Uterus (tissue), 4 donors: ENCODE measurements around the gene TMC8. TPM values are rescaled to one million over a fixed set of nuclear protein-coding genes. Genes with fewer than 3 reads are reported as not detected.

Source experiments
- DNase-seq, 2 donors: peaks; one replicate each; pipeline ENCODE4 v3.0.0-alpha.2; 2019 to 2020
- H3K27ac ChIP-seq, 2 donors: fragments of 200-600 bp; sonication (generic); 1 replicate in 1 of 2; 2 replicates in 1 of 2; pipeline ENCODE4 v1.5.1; 2016 to 2018
- H3K27me3 ChIP-seq, 2 donors: fragments of 200-600 bp; sonication (generic); one replicate each; pipeline ENCODE4 v1.5.1; 2018 to 2019; ENCODE audit warnings: control low read depth in 1 of 2
- H3K36me3 ChIP-seq, 2 donors: fragments of 200-600 bp; sonication (generic); one replicate each; pipeline ENCODE4 v1.5.1; 2019; ENCODE audit warnings: control low read depth in 1 of 2
- H3K4me1 ChIP-seq, 2 donors: fragments of 200-600 bp; sonication (generic); one replicate each; pipeline ENCODE4 v1.5.1; 2018 to 2019; ENCODE audit warnings: control low read depth in 1 of 2
- H3K4me3 ChIP-seq, 2 donors: fragments of 200-600 bp; sonication (generic); 1 replicate in 1 of 2; 2 replicates in 1 of 2; pipeline ENCODE4 v1.5.1; 2018 to 2019; ENCODE audit warnings: mild to moderate bottlenecking in 1 of 2
- H3K9me3 ChIP-seq, 2 donors: fragments of 200-600 bp; sonication (generic); one replicate each; pipeline ENCODE4 v1.5.1; 2019; ENCODE audit warnings: control low read depth in 1 of 2
- CTCF ChIP-seq, 4 experiments: fragments of 200-600 bp in 2 of 4; fragments of 450-650 bp in 2 of 4; sonication (generic) in 2 of 4; IDR thresholded peaks; one replicate each; pipeline ENCODE4 v1.5.1; 2016 to 2019; ENCODE audit warnings: antibody characterized with exemption in 4 of 4, mild to moderate bottlenecking in 2 of 4, moderate library complexity in 1 of 4
- POLR2A ChIP-seq, 2 donors: fragments of 450-650 bp; IDR thresholded peaks; one replicate each; pipeline ENCODE4 v1.6.1; 2016; ENCODE audit warnings: antibody characterized with exemption in 2 of 2, mild to moderate bottlenecking in 1 of 2, moderate library complexity in 1 of 2
- intact Hi-C: fragments of 100-400 bp; cut with DNase I; formaldehyde crosslinking; loops from one replicate; pipeline ENCODE4 v1.15.1; 2023; ENCODE audit warnings: low total_unique reads
- total RNA-seq, 4 donors: library from RNA; depleted of rRNA in 3 of 4; stranded (reverse); fragments of >200 nt in 3 of 4; gene quantifications; one replicate each; pipeline versions ENCODE4 v1.1.0 to v1.2.4, GENCODE V29; 2014 to 2023
- donor health status: DM: yes; HTN: yes; CAD: no.

TMC8 gene
- total RNA-seq, 4 donors from 2014 or later = 0.51 to 20.1 (median 3.1) TPM

- H3K9me3 ChIP-seq = no peaks in the 10 kb centered on the region
- peaks cover 0 to 8% of the 10 kb centered on the region in 2 donors for H3K4me1 ChIP-seq
- intact Hi-C loops = no loop called here
- TF ChIP-seq POLR2A (IDR thresholded peaks at IDR 0.05) = no peak
- TF ChIP-seq CTCF (IDR thresholded peaks at IDR 0.05) = no peak
- no peaks in the 10 kb centered on the region for H3K36me3 ChIP-seq
- H3K27ac ChIP-seq = no peak overlapping the region
- DNase-seq = no peak
- peaks cover 0 to 2% of the 10 kb centered on the region in 2 donors for H3K27me3 ChIP-seq
- H3K4me3 ChIP-seq = no peak overlapping the region
These were observed 2.8 kb downstream of the TMC8 start for GRCh38 chr17:78133179-78133951.

- Histone ChIP-seq H3K27me3 (no peaks in the 10 kb centered on the region), H3K9me3 (no peaks in the 10 kb centered on the region), H3K36me3 (no peaks in the 10 kb centered on the region), H3K27ac (no peak overlapping the region), H3K4me1 (peaks cover 0 to 1% of the 10 kb centered on the region in 2 donors), H3K4me3 (no peak overlapping the region)
- no peak for TF ChIP-seq POLR2A (IDR thresholded peaks at IDR 0.05)
- peak in 3 of 4 experiments; percentile 7 to 39 (median 31) for TF ChIP-seq CTCF (IDR thresholded peaks at IDR 0.05)
- intact Hi-C loops = no loop called here
- no peak for DNase-seq
These were observed 3.7 kb downstream of the TMC8 start for GRCh38 chr17:78133971-78134898.

GRCh38 chr17:78134899-78135385, 4.4 kb downstream of the TMC8 start:
- no peaks in the 10 kb centered on the region for H3K27me3 ChIP-seq
- no peaks in the 10 kb centered on the region for H3K4me1 ChIP-seq
- H3K36me3 ChIP-seq = no peaks in the 10 kb centered on the region
- intact Hi-C loops = no loop called here
- no peak for DNase-seq
- H3K4me3 ChIP-seq = no peak overlapping the region
- no peak overlapping the region for H3K27ac ChIP-seq
- no peaks in the 10 kb centered on the region for H3K9me3 ChIP-seq
- TF ChIP-seq POLR2A (IDR thresholded peaks at IDR 0.05) (no peak), CTCF (IDR thresholded peaks at IDR 0.05) (no peak)

GRCh38 chr17:78135858-78136500, 5.4 kb downstream of the TMC8 start:
- no peak overlapping the region for H3K4me3 ChIP-seq
- H3K9me3 ChIP-seq = no peaks in the 10 kb centered on the region
- no peaks in the 10 kb centered on the region for H3K27me3 ChIP-seq
- H3K27ac ChIP-seq = no peak overlapping the region
- H3K36me3 ChIP-seq = no peaks in the 10 kb centered on the region
- intact Hi-C loops = no loop called here
- H3K4me1 ChIP-seq = no peaks in the 10 kb centered on the region
- no peak for TF ChIP-seq CTCF (IDR thresholded peaks at IDR 0.05)
- TF ChIP-seq POLR2A (IDR thresholded peaks at IDR 0.05) = no peak
- DNase-seq = no peak
